MM.1S (cell line): ENCODE data around the gene TMEM132D.

Source experiments
- DNase-seq: peaks from one replicate; pipeline ENCODE4 v3.0.0-alpha.2; 2015
- H2AFZ ChIP-seq: fragments of 300-600 bp; sonication (generic); 2 replicates; pipeline ENCODE4 v1.6.0; 2016; ENCODE audit warnings: antibody characterized with exemption, low read length
- H3F3A ChIP-seq: fragments of 300-600 bp; sonication (generic); 2 replicates; pipeline ENCODE4 v1.6.1; 2016; ENCODE audit warnings: mild to moderate bottlenecking, antibody characterized with exemption, low read length, moderate library complexity, mixed read lengths; ENCODE audit not compliant: insufficient read depth
- H3K27ac ChIP-seq: fragments of 300-600 bp; sonication (generic); 2 replicates; pipeline ENCODE4 v1.5.1; 2016; ENCODE audit warnings: mild to moderate bottlenecking, low read length
- H3K27me3 ChIP-seq: fragments of 300-600 bp; sonication (generic); replicated peaks from 2 replicates; pipeline ENCODE4 v1.6.0; 2016; ENCODE audit warnings: low read length; ENCODE audit not compliant: insufficient read depth
- H3K36me3 ChIP-seq: fragments of 300-600 bp; sonication (generic); replicated peaks from 2 replicates; pipeline ENCODE4 v1.6.1; 2016; ENCODE audit warnings: mild to moderate bottlenecking, low read length, mixed read lengths; ENCODE audit not compliant: insufficient read depth
- H3K4me1 ChIP-seq: fragments of 300-600 bp; sonication (generic); 2 replicates; pipeline ENCODE4 v1.6.1; 2016; ENCODE audit warnings: low read length, mixed read lengths
- H3K4me2 ChIP-seq: fragments of 300-600 bp; sonication (generic); 2 replicates; pipeline ENCODE4 v1.6.0; 2016; ENCODE audit warnings: low read depth, low read length
- H3K4me3 ChIP-seq: fragments of 300-600 bp; sonication (generic); 2 replicates; pipeline ENCODE4 v1.5.1; 2016; ENCODE audit warnings: low read length, mixed read lengths
- H3K79me2 ChIP-seq: fragments of 300-600 bp; sonication (generic); 2 replicates; pipeline ENCODE4 v1.6.1; 2016; ENCODE audit warnings: mixed run types, low read length, mixed read lengths
- H3K9ac ChIP-seq: fragments of 300-600 bp; sonication (generic); 2 replicates; pipeline ENCODE4 v1.6.1; 2016; ENCODE audit warnings: low read length, mixed read lengths
- H3K9me2 ChIP-seq: fragments of 300-600 bp; sonication (generic); replicated peaks from 2 replicates; pipeline ENCODE4 v1.6.1; 2016; ENCODE audit warnings: mild to moderate bottlenecking, low read length, mixed read lengths; ENCODE audit not compliant: insufficient read depth
- H3K9me3 ChIP-seq: fragments of 300-600 bp; sonication (generic); replicated peaks from 2 replicates; pipeline ENCODE4 v1.6.1; 2016; ENCODE audit warnings: mild to moderate bottlenecking, low read length, mixed read lengths; ENCODE audit not compliant: insufficient read depth
- H4K20me1 ChIP-seq: fragments of 300-600 bp; sonication (generic); 2 replicates; pipeline ENCODE4 v1.6.1; 2016; ENCODE audit warnings: mild to moderate bottlenecking, low read length, moderate library complexity, mixed read lengths; ENCODE audit not compliant: insufficient read depth
- EZH2 ChIP-seq: fragments of 300-600 bp; sonication (generic); optimal IDR thresholded peaks from 2 replicates; pipeline ENCODE3; 2017; ENCODE audit warnings: low read depth, mild to moderate bottlenecking, antibody characterized with exemption, low read length, mixed read lengths
- EZH2phosphoT487 ChIP-seq: fragments of 300-600 bp; sonication (generic); IDR thresholded peaks from 2 replicates; pipeline ENCODE4 v1.6.1; 2018; ENCODE audit warnings: antibody characterized with exemption, low read length
- TF ChIP-seq, protein P1 (sequence below): fragments of 300-600 bp; sonication (generic); IDR thresholded peaks from 2 replicates; pipeline ENCODE4 v1.5.1; 2016; ENCODE audit warnings: antibody characterized with exemption, low read length, mixed read lengths

The TMEM132D gene

DNA sequence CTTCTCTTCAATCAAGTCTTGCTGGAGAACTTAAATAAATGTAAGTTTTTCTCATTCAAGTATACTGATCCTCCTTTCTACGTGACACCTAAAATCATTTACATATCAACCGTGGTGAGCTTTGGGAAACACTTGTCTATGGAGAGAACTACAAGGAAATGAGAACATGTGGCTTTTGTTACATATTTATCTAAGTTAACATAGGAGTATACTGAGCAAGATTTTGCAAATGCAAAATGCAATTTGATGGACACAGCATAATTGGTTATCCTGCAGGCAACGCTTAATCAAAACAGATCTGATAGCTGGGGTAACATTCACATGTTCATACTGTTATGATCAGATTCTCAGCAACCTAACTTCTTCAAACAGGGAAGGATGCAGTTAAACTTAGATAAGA is 376.3 kb downstream of the TMEM132D start:
- Histone ChIP-seq H3K9me3 (no peaks in the 10 kb centered on the region), H3K4me3 (no peak overlapping the region), H3K4me2 (no peak overlapping the region), H3K36me3 (no peaks in the 10 kb centered on the region), H3K79me2 (no peaks in the 10 kb centered on the region), H3K27ac (no peak overlapping the region), H3F3A (no peaks in the 10 kb centered on the region), H3K9me2 (no peaks in the 10 kb centered on the region), H2AFZ (no peak overlapping the region), H3K4me1 (no peaks in the 10 kb centered on the region), H3K27me3 (no peaks in the 10 kb centered on the region), H3K9ac (no peak overlapping the region), H4K20me1 (no peaks in the 10 kb centered on the region)
- no peak for DNase-seq
- TF ChIP-seq, protein P1, sequence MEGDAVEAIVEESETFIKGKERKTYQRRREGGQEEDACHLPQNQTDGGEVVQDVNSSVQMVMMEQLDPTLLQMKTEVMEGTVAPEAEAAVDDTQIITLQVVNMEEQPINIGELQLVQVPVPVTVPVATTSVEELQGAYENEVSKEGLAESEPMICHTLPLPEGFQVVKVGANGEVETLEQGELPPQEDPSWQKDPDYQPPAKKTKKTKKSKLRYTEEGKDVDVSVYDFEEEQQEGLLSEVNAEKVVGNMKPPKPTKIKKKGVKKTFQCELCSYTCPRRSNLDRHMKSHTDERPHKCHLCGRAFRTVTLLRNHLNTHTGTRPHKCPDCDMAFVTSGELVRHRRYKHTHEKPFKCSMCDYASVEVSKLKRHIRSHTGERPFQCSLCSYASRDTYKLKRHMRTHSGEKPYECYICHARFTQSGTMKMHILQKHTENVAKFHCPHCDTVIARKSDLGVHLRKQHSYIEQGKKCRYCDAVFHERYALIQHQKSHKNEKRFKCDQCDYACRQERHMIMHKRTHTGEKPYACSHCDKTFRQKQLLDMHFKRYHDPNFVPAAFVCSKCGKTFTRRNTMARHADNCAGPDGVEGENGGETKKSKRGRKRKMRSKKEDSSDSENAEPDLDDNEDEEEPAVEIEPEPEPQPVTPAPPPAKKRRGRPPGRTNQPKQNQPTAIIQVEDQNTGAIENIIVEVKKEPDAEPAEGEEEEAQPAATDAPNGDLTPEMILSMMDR: no peak
- TF ChIP-seq EZH2 (no peak), EZH2phosphoT487 (no peak)

- H3F3A ChIP-seq: no peaks in the 10 kb centered on the region
- no peaks in the 10 kb centered on the region for H3K4me1 ChIP-seq
Measured at GRCh38 chr12:129523621-129524020, 380.2 kb downstream of the TMEM132D start.

DNA sequence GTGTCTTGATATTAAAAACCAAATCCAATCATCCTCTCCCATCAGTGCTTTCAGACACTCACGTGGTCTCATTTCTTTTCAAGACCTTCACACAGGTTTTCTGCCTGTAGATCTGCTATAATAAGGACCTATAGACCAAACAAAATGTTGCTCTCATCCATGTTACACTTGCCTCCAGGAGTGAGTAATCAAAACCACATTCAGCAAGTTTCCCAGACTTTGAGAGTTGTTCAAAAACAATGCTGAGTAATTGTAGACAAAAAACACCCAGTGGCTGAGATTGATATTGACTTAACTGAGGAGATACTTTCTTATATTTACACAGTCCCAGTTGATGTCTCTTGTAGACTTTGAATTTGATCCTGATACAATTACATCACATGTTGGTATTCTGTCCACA is 383.1 kb downstream of the TMEM132D start:
- H3K27ac ChIP-seq: no peak overlapping the region
- no peaks in the 10 kb centered on the region for H3K9me2 ChIP-seq
- H3K4me2 ChIP-seq: no peak overlapping the region
- DNase-seq: no peak
- no peaks in the 10 kb centered on the region for H3F3A ChIP-seq
- H3K27me3 ChIP-seq: no peaks in the 10 kb centered on the region
- no peaks in the 10 kb centered on the region for H3K79me2 ChIP-seq
- no peaks in the 10 kb centered on the region for H4K20me1 ChIP-seq
- H3K4me1 ChIP-seq: no peaks in the 10 kb centered on the region
- no peak for TF ChIP-seq EZH2
- TF ChIP-seq, protein P1: no peak
- no peak for TF ChIP-seq EZH2phosphoT487
- no peak overlapping the region for H3K9ac ChIP-seq
- no peak overlapping the region for H3K4me3 ChIP-seq
- H2AFZ ChIP-seq: no peak overlapping the region
- no peaks in the 10 kb centered on the region for H3K9me3 ChIP-seq
- no peaks in the 10 kb centered on the region for H3K36me3 ChIP-seq

More at GRCh38 chr12:129523621-129524020, 380.2 kb downstream of the TMEM132D start:
- H2AFZ ChIP-seq: no peak overlapping the region
- TF ChIP-seq EZH2phosphoT487: no peak
- TF ChIP-seq EZH2: no peak
- no peak overlapping the region for H3K4me3 ChIP-seq
- no peak overlapping the region for H3K9ac ChIP-seq
- no peaks in the 10 kb centered on the region for H4K20me1 ChIP-seq
- no peaks in the 10 kb centered on the region for H3K36me3 ChIP-seq
- H3K79me2 ChIP-seq: no peaks in the 10 kb centered on the region
- no peak overlapping the region for H3K27ac ChIP-seq
- H3K4me2 ChIP-seq: no peak overlapping the region
- H3K9me2 ChIP-seq: no peaks in the 10 kb centered on the region
- no peak for DNase-seq
- H3K9me3 ChIP-seq: no peaks in the 10 kb centered on the region
- H3K27me3 ChIP-seq: no peaks in the 10 kb centered on the region

DNA sequence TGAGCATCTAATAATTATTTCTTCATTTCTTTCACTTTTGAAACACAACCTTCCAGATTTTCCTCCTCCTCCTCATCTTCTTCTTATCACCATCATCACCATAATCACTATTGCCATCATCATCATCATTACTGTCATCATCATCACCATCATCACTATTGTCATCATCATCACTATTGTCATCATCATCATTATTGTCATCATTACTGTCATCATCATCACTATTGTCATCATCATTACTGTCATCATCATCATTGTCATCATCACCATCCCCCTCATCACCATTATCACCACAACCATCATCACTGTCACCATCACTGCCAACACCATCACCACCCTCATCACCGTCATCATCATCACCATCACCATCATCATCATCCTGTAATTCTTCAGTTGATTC is 400.0 kb downstream of the TMEM132D start:
- H3K9ac ChIP-seq: no peak overlapping the region
- no peaks in the 10 kb centered on the region for H3K27me3 ChIP-seq
- no peak for DNase-seq
- no peak overlapping the region for H3K27ac ChIP-seq
- H3K9me3 ChIP-seq: no peaks in the 10 kb centered on the region
- H3K4me2 ChIP-seq: no peak overlapping the region
- H2AFZ ChIP-seq: no peak overlapping the region
- H3K79me2 ChIP-seq: no peaks in the 10 kb centered on the region
- no peaks in the 10 kb centered on the region for H3K4me1 ChIP-seq
- no peaks in the 10 kb centered on the region for H3K36me3 ChIP-seq
- H3F3A ChIP-seq: no peaks in the 10 kb centered on the region
- TF ChIP-seq, protein P1: no peak
- TF ChIP-seq EZH2phosphoT487 (no peak), EZH2 (no peak)
- H3K9me2 ChIP-seq: no peaks in the 10 kb centered on the region
- H3K4me3 ChIP-seq: no peak overlapping the region
- no peaks in the 10 kb centered on the region for H4K20me1 ChIP-seq
